Neural progenitor cell (in vitro differentiated cells): ENCODE data around the gene MPP2.

Experiments
- EZH2 ChIP-seq: fragments of 200-600 bp; sonication (generic); IDR thresholded peaks from 2 replicates; pipeline ENCODE4 v1.6.1; 2017; ENCODE audit warnings: antibody characterized with exemption, mild to moderate bottlenecking, moderate library complexity
- EZH2phosphoT487 ChIP-seq: fragments of 200-600 bp; sonication (generic); IDR thresholded peaks from 2 replicates; pipeline ENCODE4 v1.6.1; 2017; ENCODE audit warnings: antibody characterized with exemption
- TF ChIP-seq, protein P1 (sequence below): fragments of 200-600 bp; sonication (generic); IDR thresholded peaks from 2 replicates; pipeline ENCODE4 v1.5.1; 2017; ENCODE audit warnings: antibody characterized with exemption, mild to moderate bottlenecking

DNA sequence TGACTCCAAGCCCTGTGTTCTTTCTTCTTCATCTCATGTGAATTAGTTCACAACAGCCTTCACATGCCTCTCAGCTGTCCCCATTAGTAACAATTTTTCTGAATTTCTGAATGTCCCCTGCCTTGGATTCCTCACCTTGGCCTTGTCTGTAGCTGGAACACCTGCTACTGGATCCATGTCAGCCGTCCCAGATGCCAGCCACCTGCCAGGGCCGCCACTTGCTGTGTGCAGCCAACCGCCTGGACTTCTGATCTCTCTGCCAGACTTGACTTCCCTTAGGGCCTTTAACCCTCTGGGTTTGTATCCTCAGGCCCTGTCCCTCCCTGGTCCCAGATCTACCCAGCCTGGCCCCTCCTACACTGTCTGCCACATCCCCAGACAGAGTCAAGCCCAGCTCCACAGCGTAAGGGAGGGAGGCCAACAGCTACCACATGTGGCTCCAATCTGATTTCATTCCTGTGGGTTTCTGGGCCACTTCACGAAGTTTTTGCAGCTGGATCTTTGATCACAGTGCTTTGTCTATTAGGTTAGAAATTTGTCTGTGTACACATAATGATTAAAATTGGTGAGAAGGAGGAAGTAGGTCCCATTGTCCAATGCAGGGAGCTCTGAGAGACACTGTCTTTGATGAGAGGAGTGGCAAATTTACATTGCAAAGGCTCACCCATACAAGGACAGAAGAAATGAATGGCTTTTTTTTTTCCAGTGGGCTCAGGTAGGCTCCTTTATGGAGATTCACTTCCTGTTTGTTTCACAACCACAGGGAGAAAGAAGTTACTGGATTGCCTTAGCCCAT is 15.3 kb downstream of the MPP2 start:
- TF ChIP-seq, protein P1, sequence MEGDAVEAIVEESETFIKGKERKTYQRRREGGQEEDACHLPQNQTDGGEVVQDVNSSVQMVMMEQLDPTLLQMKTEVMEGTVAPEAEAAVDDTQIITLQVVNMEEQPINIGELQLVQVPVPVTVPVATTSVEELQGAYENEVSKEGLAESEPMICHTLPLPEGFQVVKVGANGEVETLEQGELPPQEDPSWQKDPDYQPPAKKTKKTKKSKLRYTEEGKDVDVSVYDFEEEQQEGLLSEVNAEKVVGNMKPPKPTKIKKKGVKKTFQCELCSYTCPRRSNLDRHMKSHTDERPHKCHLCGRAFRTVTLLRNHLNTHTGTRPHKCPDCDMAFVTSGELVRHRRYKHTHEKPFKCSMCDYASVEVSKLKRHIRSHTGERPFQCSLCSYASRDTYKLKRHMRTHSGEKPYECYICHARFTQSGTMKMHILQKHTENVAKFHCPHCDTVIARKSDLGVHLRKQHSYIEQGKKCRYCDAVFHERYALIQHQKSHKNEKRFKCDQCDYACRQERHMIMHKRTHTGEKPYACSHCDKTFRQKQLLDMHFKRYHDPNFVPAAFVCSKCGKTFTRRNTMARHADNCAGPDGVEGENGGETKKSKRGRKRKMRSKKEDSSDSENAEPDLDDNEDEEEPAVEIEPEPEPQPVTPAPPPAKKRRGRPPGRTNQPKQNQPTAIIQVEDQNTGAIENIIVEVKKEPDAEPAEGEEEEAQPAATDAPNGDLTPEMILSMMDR = no peak
- TF ChIP-seq EZH2 = no peak
- TF ChIP-seq EZH2phosphoT487 = no peak
